Tibial artery (tissue), 4 donors: ENCODE measurements around the gene MLH3.
A peak's percentile ranks its signal among the peaks of the same experiment; 100 is the strongest.

Source experiments
- DNase-seq, 2 donors: peaks; one replicate each; pipeline ENCODE4 v3.0.0-alpha.2; 2019
- H3K27ac ChIP-seq, 2 donors: fragments of 200-600 bp; sonication (generic) in 1 of 2; 1 replicate in 1 of 2; 2 replicates in 1 of 2; pipeline ENCODE4 v1.5.1; 2018 to 2019; ENCODE audit warnings: mild to moderate bottlenecking in 1 of 2
- H3K27me3 ChIP-seq, 2 donors: fragments of 200-600 bp; sonication (generic) in 1 of 2; one replicate each; pipeline versions ENCODE4 v1.5.1 to v1.6.0; 2016 to 2019
- H3K36me3 ChIP-seq, 3 donors: fragments of 200-600 bp; sonication (generic) in 2 of 3; one replicate each; pipeline ENCODE4 v1.5.1; 2016 to 2019; ENCODE audit warnings: mild to moderate bottlenecking in 2 of 3
- H3K4me1 ChIP-seq, 4 donors: fragments of 200-600 bp; sonication (generic) in 2 of 4; 1 replicate in 3 of 4; 2 replicates in 1 of 4; pipeline ENCODE4 v1.5.1; 2016 to 2019
- H3K4me3 ChIP-seq, 2 donors: fragments of 200-600 bp; sonication (generic) in 1 of 2; 1 replicate in 1 of 2; 2 replicates in 1 of 2; pipeline ENCODE4 v1.5.1; 2018 to 2019; ENCODE audit warnings: mild to moderate bottlenecking in 2 of 2
- H3K9me3 ChIP-seq, 3 donors: fragments of 200-600 bp; sonication (generic) in 1 of 3; one replicate each; pipeline ENCODE4 v1.5.1; 2016 to 2019
- intact Hi-C: fragments of 100-400 bp; cut with DNase I; formaldehyde crosslinking; loops from one replicate; pipeline ENCODE4 v1.15.0; 2023; ENCODE audit warnings: low total_unique reads
- TF ChIP-seq, protein P1 (sequence below), 2 experiments: fragments of 200-600 bp in 1 of 2; fragments of 450-650 bp in 1 of 2; IDR thresholded peaks; one replicate each; pipeline ENCODE4 v1.5.1; 2017 to 2019; ENCODE audit warnings: antibody characterized with exemption in 2 of 2, mild to moderate bottlenecking in 1 of 2, moderate library complexity in 1 of 2

The MLH3 gene

DNA sequence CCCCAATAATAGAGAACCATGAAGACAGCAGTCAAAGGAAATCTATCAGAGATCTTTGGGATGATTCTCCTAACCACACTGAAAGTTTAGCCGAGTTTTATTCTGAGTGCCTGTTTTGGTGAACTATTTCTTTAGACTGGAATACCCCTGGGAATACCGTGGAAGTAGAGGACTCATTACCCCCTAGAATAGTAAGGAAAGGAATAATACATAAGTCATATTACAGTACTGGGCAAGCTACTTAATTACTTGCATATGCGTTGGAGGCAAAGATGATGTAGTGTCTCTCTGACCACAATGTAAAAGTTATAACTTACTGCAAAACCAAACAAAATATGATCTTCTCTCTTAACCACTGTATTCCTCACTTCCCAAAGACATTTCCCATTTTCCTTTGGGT, 43.6 kb upstream of the MLH3 start:
- TF ChIP-seq, protein P1, sequence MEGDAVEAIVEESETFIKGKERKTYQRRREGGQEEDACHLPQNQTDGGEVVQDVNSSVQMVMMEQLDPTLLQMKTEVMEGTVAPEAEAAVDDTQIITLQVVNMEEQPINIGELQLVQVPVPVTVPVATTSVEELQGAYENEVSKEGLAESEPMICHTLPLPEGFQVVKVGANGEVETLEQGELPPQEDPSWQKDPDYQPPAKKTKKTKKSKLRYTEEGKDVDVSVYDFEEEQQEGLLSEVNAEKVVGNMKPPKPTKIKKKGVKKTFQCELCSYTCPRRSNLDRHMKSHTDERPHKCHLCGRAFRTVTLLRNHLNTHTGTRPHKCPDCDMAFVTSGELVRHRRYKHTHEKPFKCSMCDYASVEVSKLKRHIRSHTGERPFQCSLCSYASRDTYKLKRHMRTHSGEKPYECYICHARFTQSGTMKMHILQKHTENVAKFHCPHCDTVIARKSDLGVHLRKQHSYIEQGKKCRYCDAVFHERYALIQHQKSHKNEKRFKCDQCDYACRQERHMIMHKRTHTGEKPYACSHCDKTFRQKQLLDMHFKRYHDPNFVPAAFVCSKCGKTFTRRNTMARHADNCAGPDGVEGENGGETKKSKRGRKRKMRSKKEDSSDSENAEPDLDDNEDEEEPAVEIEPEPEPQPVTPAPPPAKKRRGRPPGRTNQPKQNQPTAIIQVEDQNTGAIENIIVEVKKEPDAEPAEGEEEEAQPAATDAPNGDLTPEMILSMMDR (IDR thresholded peaks at IDR 0.05), result no peak
- no peaks in the 10 kb centered on the region for H3K4me1 ChIP-seq
- no peak overlapping the region for H3K27ac ChIP-seq
- H3K9me3 ChIP-seq, result no peaks in the 10 kb centered on the region
- no peak for DNase-seq
- no peak overlapping the region for H3K4me3 ChIP-seq
- peaks cover 73 to 100% (median 91%) of the 10 kb centered on the region in 3 donors for H3K36me3 ChIP-seq
- intact Hi-C loops, result no loop called here
- no peaks in the 10 kb centered on the region for H3K27me3 ChIP-seq

- Histone ChIP-seq H3K4me3 (no peak overlapping the region), H3K4me1 (no peaks in the 10 kb centered on the region), H3K27me3 (no peaks in the 10 kb centered on the region), H3K27ac (no peak overlapping the region), H3K9me3 (no peaks in the 10 kb centered on the region), H3K36me3 (peaks cover 64 to 100% (median 77%) of the 10 kb centered on the region in 3 donors)
- TF ChIP-seq, protein P1 (IDR thresholded peaks at IDR 0.05), result no peak
- intact Hi-C loops, result no loop called here
- no peak for DNase-seq
Measured at GRCh38 chr14:75092698-75093097, 41.4 kb upstream of the MLH3 start.

GRCh38 chr14:75091251-75091650, 40.0 kb upstream of the MLH3 start:
- no peak overlapping the region for H3K27ac ChIP-seq
- no peak for DNase-seq
- H3K36me3 ChIP-seq, result peaks cover 66 to 100% (median 77%) of the 10 kb centered on the region in 3 donors
- no peaks in the 10 kb centered on the region for H3K4me1 ChIP-seq
- no peaks in the 10 kb centered on the region for H3K27me3 ChIP-seq
- TF ChIP-seq, protein P1 (IDR thresholded peaks at IDR 0.05), result no peak
- H3K4me3 ChIP-seq, result no peak overlapping the region
- intact Hi-C loops, result no loop called here
- no peaks in the 10 kb centered on the region for H3K9me3 ChIP-seq

GRCh38 chr14:75090353-75090752, 39.1 kb upstream of the MLH3 start:
- no peaks in the 10 kb centered on the region for H3K27me3 ChIP-seq
- H3K4me3 ChIP-seq, result no peak overlapping the region
- H3K9me3 ChIP-seq, result no peaks in the 10 kb centered on the region
- intact Hi-C loops, result no loop called here
- TF ChIP-seq, protein P1 (IDR thresholded peaks at IDR 0.05), result no peak
- no peaks in the 10 kb centered on the region for H3K4me1 ChIP-seq
- H3K27ac ChIP-seq, result no peak overlapping the region
- H3K36me3 ChIP-seq, result peaks cover 66 to 100% (median 77%) of the 10 kb centered on the region in 3 donors
- no peak for DNase-seq

DNA sequence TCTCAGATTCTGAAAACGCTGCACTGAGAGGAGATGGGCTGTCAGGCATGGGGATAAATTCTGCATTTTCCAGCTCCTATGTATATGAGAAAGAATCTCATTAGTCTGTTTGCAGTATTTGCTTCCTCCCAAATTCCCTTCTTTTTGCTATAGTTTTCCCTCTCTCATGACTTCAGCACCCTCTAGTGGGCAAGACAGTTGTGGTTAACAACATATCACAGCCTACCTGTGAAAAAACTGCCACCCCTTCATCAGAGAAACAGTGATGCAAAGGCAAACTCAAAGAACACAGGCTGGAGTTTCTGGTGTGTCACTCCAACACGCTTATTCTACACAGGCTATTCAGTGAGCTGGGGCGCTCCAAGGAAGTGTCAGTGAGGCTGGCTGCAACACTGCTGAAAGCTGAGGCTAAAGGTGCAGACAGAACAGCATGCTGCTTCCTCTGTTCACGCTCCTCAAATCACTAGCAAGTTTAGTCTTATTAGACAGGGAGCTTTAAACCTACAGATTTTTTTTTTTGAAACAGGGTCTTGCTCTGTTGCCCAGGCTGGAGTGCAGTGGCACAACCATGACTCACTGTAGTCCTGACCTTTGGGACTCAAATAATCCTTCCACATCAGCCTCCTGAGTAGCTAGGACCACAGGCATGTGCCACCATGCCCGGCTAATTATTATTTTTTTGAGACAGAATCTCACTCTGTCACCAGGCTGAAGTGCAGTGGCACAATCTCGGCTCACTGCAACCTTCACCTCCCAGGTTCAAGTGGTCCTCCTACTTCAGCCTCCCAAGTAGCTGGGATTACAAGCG, 37.5 kb upstream of the MLH3 start:
- intact Hi-C loops, result loop anchor here (2.0 kb wide), 1 partner anchor 172 kb away; no protein-coding TSS in a partner anchor
- H3K36me3 ChIP-seq, result peaks cover 64 to 100% (median 77%) of the 10 kb centered on the region in 3 donors
- no peaks in the 10 kb centered on the region for H3K4me1 ChIP-seq
- TF ChIP-seq, protein P1 (IDR thresholded peaks at IDR 0.05), result peak; percentile 81 to 82
- H3K9me3 ChIP-seq, result no peaks in the 10 kb centered on the region
- H3K4me3 ChIP-seq, result no peak overlapping the region
- H3K27ac ChIP-seq, result no peak overlapping the region
- DNase-seq, result peak in 1 of 2 donors; percentile 51
- H3K27me3 ChIP-seq, result no peaks in the 10 kb centered on the region
